B cell (primary cell): ENCODE measurements around the gene ABCA12.

Experiments
- CTCF ChIP-seq: fragments of 200-600 bp; IDR thresholded peaks from one replicate; pipeline ENCODE4 v1.8.0; 2022; ENCODE audit warnings: antibody characterized with exemption, mild to moderate bottlenecking
- EZH2 ChIP-seq: IDR thresholded peaks from 2 replicates; pipeline ENCODE4 v1.6.1; 2012; ENCODE audit warnings: borderline replicate concordance, low read depth, mild to moderate bottlenecking, moderate library complexity, low read length; ENCODE audit not compliant: insufficient read depth, poor library complexity, severe bottlenecking

- no peak for TF ChIP-seq CTCF
- TF ChIP-seq EZH2, result no peak
These were observed 5.9 kb upstream of the ABCA12 start for GRCh38 chr2:215144106-215144875.
